ENCODE data around the gene ZDHHC7.

Gene ZDHHC7

GRCh38 chr16:85002608-85003007 lies 8.7 kb downstream of the ZDHHC7 start:
- H3K4me3 ChIP-seq (ENCODE audit: low read depth, low read length): no peak overlapping the region
- DNase-seq (ENCODE audit: low read depth): no peak

GRCh38 chr16:85002099-85002541 lies 9.2 kb downstream of the ZDHHC7 start:
- TF ChIP-seq CTCF (IDR thresholded peaks at IDR 0.05; ENCODE audit: control insufficient read depth, extremely low read depth, insufficient read depth): no peak
- H3K4me3 ChIP-seq (ENCODE audit: low read depth, low read length): peak overlapping the region; percentile 21
- no peak for DNase-seq (ENCODE audit: low read depth)

More at GRCh38 chr16:85002608-85003007, 8.7 kb downstream of the ZDHHC7 start:
- TF ChIP-seq CTCF (IDR thresholded peaks at IDR 0.05; ENCODE audit: control insufficient read depth, extremely low read depth, insufficient read depth): no peak

- DNase-seq (ENCODE audit: low read depth): no peak
- no peak for TF ChIP-seq CTCF (IDR thresholded peaks at IDR 0.05; ENCODE audit: control insufficient read depth, extremely low read depth, insufficient read depth)
- no peak overlapping the region for H3K4me3 ChIP-seq (ENCODE audit: low read depth, low read length)
Observed at GRCh38 chr16:84999857-85000480, 11.4 kb downstream of the ZDHHC7 start.

GRCh38 chr16:84999200-84999599 lies 12.1 kb downstream of the ZDHHC7 start:
- no peak for DNase-seq (ENCODE audit: low read depth)
- no peak for TF ChIP-seq CTCF (IDR thresholded peaks at IDR 0.05; ENCODE audit: control insufficient read depth, extremely low read depth, insufficient read depth)
- H3K4me3 ChIP-seq (ENCODE audit: low read depth, low read length): peak overlapping the region; percentile 17; the same call in 1 of the 2 replicates

- no peak overlapping the region for H3K4me3 ChIP-seq (ENCODE audit: low read depth, low read length)
- TF ChIP-seq CTCF (IDR thresholded peaks at IDR 0.05; ENCODE audit: control insufficient read depth, extremely low read depth, insufficient read depth): no peak
- DNase-seq (ENCODE audit: low read depth): no peak
Observed at GRCh38 chr16:84996365-84996764, 15.0 kb downstream of the ZDHHC7 start.

- no peak for TF ChIP-seq CTCF (IDR thresholded peaks at IDR 0.05; ENCODE audit: control insufficient read depth, extremely low read depth, insufficient read depth)
- DNase-seq (ENCODE audit: low read depth): no peak
- no peak overlapping the region for H3K4me3 ChIP-seq (ENCODE audit: low read depth, low read length)
Observed at GRCh38 chr16:84995663-84996062, 15.7 kb downstream of the ZDHHC7 start.

- no peak for TF ChIP-seq CTCF (IDR thresholded peaks at IDR 0.05; ENCODE audit: control insufficient read depth, extremely low read depth, insufficient read depth)
- DNase-seq (ENCODE audit: low read depth): no peak
- H3K4me3 ChIP-seq (ENCODE audit: low read depth, low read length): no peak overlapping the region
Observed at GRCh38 chr16:84993926-84994325, 17.4 kb downstream of the ZDHHC7 start.
